GM19452 (cell line): Measurements from ENCODE around the gene RAE1.

Experiments
- ATAC-seq: cut with Tn5 transposase; IDR thresholded peaks from one replicate; pipeline ENCODE4 v1.9.1; 2021; ENCODE audit not compliant: unreplicated experiment

Gene RAE1

DNA sequence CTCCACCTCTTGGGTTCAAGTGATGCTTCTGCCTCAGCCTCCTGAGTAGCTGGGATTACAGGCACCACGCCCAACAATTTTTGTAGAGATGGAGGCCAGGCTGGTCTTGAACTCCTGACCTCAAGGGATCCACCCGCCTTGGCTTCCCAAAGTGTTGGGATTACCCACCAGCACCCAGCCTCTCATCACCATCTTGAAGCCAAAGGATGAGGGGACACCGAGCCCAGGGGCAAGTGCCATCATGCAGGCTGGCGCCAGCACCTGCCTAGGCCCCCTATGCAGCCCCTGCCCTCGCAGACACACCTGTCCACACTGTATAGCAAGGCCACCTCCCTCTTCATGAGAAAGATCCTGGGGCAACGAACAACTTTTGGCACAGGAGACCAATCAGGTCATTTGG lies 34.9 kb downstream of the RAE1 start:
- ATAC-seq = no peak

DNA sequence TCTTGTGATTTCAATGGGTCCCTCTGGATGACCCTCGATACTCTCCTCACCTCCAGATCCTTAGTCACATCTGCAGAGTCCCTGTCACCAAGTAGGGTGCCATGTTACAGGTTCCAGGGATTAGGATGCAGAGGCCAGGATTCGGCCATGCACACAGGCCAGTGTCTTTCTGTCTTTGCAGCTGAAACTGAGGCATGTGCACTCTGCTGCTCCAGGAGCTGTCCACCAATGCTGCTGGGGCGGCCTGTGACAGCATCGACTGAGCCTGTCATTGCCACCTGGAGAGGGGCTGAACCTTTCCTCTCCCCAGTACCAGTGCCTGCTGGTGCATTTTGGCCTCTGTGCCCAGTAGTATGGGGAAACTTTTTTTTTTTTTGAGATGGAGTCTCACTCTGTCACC lies 35.7 kb downstream of the RAE1 start:
- ATAC-seq = no peak

DNA sequence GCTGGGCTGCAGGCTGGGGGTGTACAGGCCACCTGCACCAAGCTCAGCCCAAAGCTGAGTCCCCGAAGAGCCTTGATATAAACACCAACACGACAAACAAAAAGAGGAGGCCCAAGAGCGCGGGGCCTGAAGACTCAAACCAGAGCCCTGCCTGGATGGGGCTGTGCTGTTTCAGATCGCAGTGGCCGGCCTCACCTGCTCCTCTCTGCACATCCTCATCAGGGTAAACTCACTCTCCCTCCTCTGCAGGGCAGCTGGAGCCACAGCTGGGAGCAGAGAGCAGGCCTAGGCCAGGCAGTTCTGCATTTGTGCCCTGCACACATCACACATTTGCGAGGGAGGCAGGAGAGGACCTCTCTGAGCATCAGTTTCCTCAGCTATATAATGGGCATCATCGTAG lies 36.4 kb downstream of the RAE1 start:
- ATAC-seq = no peak

DNA sequence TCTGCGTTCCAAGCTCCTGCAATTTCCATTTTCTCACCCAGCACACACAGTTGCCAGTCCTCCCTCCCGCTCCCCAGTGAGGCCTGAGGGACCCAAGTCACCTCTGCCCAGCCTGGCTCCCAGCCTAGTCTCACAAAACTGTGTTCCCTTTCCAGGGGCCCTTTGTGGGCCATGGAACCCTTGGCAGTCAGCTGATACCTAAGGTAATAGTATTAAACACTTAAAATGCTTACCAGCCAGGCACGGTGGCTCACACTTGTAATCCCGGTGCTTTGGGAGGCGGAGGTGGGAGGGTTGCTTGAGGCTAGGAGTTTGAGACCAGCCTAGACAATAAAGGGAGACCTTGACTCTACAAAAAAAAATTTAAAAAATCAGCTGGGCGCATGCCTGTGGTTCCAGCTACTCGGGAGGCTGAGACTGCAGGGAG lies 36.9 kb downstream of the RAE1 start:
- no peak for ATAC-seq

DNA sequence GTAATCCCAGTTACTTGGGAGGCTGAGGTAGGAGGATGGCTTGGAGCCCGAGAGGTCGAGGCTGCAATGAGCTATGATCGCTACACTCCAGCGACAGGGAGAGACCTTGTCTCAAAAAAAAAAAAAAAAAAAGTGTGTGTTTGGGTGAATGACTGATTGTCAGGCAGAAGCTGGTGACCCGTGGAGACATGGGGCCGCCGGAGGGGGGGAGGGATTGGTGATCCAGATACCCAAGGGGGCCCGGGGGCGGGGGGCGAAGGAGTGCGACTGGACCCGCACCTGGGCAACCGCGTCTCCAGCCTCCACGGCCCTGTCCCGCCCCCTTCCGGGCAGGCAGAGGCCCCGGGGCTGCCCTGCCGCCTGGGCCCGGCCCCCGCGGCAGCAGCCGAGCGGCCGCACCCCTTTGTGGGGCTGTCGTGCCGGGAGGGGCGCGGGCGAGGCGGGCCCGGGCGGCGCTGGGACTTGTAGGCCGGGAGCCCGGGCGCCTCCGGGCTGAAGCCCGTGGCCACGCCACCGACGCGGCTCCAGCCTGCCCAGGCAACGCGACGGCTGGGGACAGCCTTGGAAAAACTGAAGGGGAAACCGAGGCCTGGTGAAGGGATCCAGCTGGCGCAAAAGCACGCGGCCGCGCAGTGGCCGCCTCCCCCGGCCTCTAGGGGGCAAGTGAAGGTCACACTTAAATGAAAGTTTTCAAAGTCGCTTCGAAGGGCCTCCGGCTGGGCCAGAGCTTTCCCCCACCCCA lies 38.1 kb downstream of the RAE1 start:
- no peak for ATAC-seq

DNA sequence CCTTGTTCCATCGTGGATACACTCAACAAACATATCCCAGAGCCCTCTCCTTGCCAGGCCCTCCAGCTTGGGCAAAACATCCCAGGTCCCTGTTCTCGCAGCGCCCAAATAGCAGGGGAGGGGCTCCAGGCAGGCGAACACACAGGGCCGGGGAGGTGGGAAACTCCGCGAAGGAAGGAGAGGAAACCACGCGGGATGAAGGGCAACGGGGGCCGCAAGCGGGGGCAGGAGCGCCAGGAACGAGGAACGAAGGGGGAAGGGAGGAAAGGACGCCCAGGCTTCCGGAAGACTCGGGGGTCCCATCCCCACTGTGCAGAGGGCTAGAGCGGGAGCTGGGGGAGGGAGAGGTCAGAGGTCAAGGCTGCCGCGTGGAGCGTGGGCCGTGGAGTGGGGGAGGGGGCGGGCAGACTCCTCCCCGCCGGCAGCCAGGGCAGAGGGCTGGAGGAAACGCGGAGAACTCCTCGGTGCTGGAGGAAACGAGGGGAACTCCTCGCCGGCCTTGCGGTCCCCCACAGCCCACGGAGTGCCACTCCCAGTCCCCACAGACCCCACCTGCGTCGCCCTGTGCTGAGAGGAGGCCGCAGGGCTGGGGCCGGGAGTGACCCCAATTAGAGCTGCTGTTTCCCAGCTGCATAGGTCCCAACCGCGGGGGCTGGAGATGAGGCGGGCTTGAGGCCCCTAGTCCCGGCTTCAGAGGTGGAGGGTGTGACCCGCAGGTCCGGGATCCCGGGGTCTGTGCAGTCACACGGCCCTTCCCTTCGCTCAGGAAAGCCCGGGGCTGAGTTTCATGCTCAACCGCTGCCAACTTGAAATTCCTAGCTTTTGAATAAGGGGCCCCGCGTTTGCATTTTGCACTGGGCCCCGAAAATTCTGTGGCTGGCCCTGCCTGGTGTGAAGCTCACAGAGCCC lies 38.9 kb downstream of the RAE1 start:
- ATAC-seq = no peak

DNA sequence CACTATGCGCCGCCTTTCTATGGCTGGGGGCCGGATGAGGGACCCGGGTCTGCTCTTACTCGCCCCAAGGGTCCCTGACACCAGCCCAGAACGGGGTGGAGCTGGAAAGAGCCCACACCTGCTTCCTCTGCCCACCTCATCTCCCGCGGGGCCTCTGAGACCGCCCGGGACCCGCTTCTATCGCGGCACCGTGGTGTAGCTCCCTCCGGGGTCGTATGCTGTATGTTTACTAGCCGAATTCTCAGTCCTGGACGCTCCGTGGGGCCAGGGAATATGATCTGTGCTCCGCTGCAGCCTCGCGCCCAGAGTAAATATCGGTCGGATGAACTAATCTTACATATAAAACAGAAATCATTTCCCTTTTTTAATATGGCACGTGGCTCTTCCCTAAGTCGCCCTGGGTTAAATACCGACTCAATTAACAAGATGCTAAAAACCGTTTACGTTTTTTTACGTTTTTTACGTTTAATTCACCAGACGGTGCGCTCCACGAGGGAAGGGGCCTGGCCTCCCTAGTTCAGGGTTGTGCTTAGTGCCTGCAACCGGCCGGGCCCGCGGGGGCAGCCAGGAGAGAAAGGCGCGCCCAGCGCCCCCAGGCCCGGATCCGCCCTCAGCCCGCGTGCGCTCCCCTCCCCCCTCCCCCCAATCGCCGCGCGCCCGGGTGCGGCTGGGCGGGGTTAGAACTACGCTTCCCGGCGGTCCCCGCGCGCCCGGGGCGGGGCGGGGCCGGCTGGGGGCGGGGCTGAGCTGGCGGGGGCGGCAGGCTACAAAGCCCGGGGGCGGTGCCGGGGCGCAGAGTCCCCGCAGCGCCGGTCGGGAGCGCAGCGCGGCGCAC lies 39.8 kb downstream of the RAE1 start, which contains the start of gene RBM38:
Gene RBM38, plus strand, starts transcription at position 793 of the 835 bp plus-strand sequence. CDS start 186 bp downstream, outside the sequence.
- ATAC-seq = peak; percentile 50

DNA sequence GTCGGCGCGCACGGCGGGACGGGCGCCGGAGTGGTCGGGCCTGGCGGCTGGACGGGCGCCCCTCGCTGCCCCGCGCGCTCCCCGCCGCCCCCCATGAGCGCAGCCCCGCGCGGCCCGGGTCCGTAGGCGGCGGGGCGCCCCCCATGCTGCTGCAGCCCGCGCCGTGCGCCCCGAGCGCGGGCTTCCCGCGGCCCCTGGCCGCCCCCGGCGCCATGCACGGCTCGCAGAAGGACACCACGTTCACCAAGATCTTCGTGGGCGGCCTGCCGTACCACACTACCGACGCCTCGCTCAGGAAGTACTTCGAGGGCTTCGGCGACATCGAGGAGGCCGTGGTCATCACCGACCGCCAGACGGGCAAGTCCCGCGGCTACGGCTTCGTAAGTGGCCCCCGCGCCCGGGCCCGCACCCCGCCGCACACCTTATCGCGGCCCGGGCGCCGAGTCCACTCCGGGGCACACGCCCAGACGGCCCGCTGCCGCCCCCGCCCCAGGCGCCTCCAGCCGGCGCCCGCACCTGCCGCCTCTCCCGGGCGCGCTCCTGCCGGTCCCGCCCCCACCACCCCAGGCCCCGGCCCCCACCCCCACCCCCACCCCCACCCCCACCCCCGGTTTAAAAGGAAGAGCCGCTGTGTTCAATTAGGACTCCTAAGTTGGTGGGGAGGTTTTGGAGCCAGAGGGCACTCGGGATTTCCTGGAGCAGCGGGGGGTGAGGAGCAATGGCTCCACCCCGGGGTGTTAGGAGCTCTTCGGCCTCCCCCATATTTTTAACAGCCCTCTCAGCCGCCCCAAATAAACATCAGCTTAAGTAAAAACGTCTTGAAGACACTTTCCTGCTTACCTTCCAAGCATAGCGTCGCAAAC lies 40.6 kb downstream of the RAE1 start:
- ATAC-seq = peak; percentile 10

DNA sequence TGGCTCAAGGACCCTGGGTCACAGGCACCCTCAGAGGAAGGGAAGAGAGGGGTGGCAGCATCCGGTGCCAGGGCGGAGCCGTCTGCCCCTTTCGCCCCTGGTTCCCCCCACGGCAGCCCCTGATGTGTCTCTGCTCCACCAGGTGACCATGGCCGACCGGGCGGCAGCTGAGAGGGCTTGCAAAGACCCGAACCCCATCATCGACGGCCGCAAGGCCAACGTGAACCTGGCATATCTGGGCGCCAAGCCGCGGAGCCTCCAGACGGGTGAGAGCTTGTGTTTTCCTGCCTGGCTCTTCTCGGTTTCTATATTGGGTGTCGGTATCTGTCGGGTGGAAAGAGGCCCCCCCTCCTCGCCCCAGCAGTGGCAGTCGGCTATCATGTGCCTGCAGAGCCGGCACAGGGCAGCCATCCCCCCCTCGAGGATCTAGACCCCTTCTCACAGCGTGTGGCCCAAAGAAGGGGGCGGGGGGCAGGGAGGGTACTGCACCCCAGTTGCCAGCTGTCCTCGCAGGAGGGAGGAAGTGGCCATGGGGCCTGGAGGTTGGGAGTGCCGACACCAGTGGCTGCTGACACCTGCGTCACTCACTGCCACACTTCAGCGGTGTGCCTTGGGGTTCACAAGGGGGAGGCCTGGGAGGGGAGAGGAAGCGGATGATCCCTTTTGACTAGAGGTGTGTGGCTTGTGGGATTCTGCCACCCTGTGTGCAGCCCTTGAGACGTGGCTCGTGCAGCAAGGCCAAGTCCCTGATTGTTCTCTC lies 41.6 kb downstream of the RAE1 start:
- no peak for ATAC-seq

DNA sequence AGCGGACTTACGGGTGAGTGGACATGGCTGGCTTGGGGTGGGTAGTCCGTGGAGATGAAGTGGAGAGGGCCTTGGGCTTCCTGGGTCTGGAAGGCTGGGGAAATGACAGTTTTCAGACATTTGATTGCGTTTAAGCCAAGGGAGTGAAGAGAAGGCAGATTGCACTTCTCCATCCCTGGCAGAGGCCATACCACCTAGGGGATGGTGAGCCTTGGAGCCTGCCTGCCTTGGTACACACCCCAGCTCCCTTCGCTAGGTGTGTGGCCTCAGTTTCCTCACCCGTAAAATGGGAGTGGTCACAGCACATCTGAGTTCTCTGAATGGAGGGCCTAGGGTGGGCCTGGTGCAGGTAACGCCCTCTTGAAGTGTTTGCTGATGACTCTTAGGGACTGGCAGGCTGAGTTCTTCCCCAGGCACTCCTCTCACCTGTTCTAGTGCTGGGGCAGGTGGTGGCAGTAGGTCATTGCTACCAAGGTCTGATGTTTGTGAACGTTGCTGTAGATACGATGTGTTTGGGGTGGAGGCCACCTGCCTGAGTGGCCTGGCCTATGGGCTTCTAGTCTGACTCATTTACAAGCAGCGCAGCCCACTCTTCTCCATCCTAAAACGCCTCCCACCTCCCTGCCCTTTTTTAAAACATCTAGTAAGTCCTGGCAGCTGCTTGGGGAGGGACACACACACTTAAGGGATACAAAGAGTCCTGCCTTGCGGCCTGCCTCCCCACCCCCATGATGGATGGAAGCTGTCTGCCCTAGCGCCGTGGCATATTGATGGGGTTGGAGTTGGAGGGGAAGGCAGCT lies 42.5 kb downstream of the RAE1 start:
- ATAC-seq = no peak

DNA sequence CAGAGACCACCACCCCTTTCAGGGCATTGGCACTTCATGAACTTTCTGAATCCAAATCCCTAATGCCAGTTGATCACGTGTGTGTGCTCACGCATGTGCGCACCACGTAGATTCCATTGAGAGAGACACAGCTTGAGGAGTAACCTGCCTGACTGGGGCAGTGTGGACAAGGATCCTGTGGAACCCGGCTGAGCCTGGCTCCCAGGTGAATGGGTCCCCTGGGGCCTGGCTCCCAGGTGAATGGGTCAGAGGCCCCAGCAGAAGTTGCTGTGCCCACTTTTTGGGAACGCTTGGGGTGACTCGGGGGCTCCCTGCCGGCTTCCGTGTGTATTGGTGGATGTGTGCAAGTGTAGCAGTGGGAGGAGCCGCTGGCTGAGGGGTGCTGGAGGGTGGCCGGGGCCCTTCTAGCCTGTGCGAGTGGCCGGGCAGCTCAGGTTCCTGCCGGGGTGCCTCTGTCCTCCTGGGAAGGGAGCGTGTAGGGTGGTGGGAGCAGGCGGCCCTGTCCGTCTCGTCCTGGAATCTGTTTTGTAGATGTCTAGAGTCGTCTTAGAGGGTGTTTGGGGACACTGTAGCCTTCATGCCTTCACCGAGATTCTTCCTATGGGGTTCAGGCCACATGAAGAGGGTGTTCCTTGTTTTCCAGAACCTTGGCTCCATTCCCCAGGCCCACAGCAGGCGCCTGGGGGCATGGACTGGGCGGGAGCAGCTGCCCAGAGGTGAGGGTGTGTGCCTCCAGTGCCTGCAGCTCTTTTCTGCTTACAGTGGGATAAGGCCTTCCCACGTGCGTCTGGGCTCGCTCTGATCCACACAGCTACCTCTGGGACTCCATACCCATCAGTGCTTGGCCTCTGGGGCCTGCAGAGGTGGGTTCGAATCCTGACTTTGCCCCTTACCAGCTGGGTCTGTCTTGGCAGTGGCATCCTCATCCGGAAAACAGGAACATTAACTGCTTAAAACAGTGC lies 43.3 kb downstream of the RAE1 start:
- ATAC-seq = no peak

DNA sequence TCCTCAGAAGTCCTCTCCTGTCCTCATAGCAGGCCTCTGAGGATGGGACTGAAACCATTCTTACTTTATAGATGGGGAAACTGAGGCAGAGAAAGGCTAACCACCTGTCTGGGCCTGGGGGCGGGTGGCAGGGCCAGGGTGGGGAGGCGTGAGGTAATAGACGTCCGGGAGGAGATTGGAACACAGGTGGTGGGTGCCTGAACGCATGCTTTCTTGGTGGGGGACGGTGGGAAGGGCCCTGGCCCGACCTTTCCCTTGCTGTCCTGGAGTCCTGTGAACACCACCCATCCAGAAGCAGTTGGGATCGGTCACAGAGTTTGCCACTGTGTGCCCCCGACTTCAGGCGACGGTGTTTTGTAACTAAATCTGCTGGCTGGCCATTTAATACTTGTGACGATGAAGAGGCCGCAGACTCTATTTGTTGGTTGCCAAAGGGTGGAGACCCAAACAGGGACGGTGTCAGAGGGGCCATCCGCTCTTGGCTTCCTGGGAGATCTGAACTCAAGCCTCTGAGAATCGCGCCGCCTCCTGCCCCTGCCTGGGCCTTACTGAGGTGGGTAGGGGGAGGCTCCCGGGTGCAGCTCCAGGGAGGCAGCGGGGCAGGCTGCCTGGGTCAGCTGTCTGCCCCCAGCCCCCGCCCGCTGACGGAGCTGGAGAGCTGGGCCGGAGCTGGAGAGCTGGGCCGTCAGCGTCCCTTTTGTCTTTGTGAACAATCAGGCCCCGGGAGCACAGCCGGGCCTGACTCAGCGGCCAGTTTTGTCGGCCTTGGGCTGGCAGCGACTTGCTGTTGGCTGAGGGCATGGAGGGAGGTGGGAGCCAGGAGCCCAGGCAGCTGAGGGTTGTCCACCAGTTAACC lies 44.3 kb downstream of the RAE1 start:
- ATAC-seq = no peak

DNA sequence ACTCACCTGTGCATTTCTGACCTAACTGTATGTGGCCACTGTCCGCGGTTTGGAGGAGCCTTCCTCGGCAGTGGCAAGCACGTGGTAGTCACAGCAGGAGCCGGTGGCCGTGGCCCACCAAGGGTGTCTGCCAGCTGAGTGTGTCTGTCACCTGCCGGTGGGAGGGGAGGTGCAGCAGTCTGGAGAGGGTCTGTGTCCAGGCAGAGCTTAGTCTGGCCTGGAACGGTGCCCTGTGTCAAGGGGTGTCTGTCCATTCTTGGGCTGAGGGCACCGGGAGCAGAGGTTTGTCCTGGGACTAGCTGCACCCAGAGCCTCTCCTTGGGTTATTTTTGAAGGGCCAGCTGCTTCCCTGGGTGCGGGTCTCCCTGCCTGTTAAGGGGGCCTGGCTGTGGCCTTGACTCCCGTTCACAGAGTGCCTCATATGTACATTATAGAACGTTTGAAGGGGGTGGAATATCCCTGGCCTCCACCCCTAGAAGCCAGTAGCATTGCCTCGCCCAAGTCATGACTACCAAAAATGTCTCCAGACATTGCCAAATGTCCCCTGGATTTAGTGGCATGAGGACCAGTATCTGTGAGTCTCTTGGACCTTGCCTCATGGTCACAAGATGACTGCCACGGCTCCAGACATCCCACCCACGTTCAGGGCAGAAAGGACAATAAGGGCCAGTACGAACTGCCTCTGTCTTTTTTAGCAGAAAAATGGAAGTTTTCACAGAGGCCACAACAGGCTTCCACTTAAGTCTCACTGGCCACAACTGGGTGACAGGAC lies 45.3 kb downstream of the RAE1 start:
- ATAC-seq = no peak

DNA sequence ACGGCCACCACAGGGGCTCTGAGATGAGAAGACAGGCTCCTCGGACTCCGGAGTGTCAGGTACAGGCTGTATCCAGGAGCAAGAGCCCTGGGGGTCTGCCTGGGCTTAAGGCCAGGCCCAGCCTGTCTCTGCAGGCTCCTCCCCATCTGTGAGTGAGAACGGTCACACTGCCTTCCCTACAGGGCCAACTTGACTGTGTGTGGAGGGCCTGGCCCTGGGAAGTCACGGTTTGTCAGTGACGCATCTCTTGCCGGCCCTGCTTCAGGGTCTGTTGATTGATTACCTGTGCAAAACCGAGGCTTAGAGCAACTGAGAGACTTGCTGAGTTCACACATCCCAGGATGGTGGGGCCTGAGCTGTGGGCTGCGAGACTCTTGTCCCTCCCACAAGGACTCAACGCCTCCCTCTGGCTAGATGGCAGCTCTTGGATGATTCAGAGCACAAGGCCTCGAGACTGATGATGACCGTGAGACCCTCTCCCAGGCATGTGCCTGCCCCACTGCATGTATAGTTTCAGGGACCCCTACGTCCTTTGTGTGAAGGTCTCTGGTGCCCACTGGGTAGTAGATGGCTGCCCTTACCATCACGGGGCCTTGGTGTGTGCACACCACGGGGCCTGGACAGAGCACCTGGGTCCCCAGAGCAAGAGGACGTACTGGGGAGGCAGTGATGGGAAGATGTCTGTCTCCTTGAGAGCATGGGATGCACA lies 46.1 kb downstream of the RAE1 start:
- no peak for ATAC-seq

DNA sequence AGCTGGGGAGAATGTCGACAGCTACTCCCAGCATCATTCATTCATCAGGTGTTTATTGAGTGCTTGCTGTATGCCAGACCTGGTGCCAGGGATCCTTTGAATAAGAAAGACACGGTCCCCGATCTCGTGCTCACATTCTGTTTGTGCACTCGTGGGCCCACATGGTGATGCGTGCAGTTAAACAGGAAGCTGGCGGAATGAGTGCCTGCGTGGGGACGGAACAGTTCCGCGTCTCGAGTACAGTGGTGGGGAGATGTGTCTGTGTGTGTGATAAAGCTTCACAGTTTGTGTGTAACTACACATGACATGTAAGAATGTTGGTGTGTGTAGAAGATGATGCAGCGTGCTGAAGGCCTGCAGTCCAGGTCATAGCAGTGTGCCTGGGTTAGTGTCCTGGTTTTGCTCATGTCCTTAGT lies 46.6 kb downstream of the RAE1 start:
- peak; percentile 7 for ATAC-seq
